ENCODE results near the gene FAM3B.

FAM3B gene

GRCh38 chr21:41393876-41394465 lies 77.4 kb downstream of the FAM3B start:
- no peak overlapping the region for H3K4me3 ChIP-seq (ENCODE audit: low read depth, low read length)
- no peaks in the 10 kb centered on the region for H3K4me1 ChIP-seq
- no peak for TF ChIP-seq CTCF (IDR thresholded peaks at IDR 0.05; ENCODE audit: low read depth, low read length)
- no peaks in the 10 kb centered on the region for H3K27me3 ChIP-seq
- no peaks in the 10 kb centered on the region; the same call in 1 of the 2 replicates for H3K9me3 ChIP-seq
- no peak for DNase-seq
- no peaks in the 10 kb centered on the region for H3K36me3 ChIP-seq

- Histone ChIP-seq H3K27me3 (no peaks in the 10 kb centered on the region), H3K36me3 (no peaks in the 10 kb centered on the region), H3K9me3 (no peaks in the 10 kb centered on the region; the same call in 1 of the 2 replicates), H3K4me3 (ENCODE audit: low read depth, low read length) (no peak overlapping the region), H3K4me1 (no peaks in the 10 kb centered on the region)
- DNase-seq, result no peak
- TF ChIP-seq CTCF (IDR thresholded peaks at IDR 0.05; ENCODE audit: low read depth, low read length), result no peak
Observed at GRCh38 chr21:41396558-41397075, 80.0 kb downstream of the FAM3B start.

GRCh38 chr21:41397471-41397891 lies 80.9 kb downstream of the FAM3B start:
- Histone ChIP-seq H3K27me3 (no peaks in the 10 kb centered on the region), H3K9me3 (no peaks in the 10 kb centered on the region; the same call in 1 of the 2 replicates), H3K4me1 (no peaks in the 10 kb centered on the region), H3K4me3 (ENCODE audit: low read depth, low read length) (no peak overlapping the region), H3K36me3 (no peaks in the 10 kb centered on the region)
- no peak for TF ChIP-seq CTCF (IDR thresholded peaks at IDR 0.05; ENCODE audit: low read depth, low read length)
- no peak for DNase-seq

GRCh38 chr21:41398251-41398650 lies 81.7 kb downstream of the FAM3B start:
- no peaks in the 10 kb centered on the region for H3K27me3 ChIP-seq
- H3K9me3 ChIP-seq, result no peaks in the 10 kb centered on the region; the same call in 1 of the 2 replicates
- H3K4me1 ChIP-seq, result no peaks in the 10 kb centered on the region
- no peak overlapping the region for H3K4me3 ChIP-seq (ENCODE audit: low read depth, low read length)
- DNase-seq, result no peak
- no peak for TF ChIP-seq CTCF (IDR thresholded peaks at IDR 0.05; ENCODE audit: low read depth, low read length)
- H3K36me3 ChIP-seq, result no peaks in the 10 kb centered on the region

GRCh38 chr21:41398831-41399230 lies 82.2 kb downstream of the FAM3B start:
- no peaks in the 10 kb centered on the region; the same call in 1 of the 2 replicates for H3K9me3 ChIP-seq
- TF ChIP-seq CTCF (IDR thresholded peaks at IDR 0.05; ENCODE audit: low read depth, low read length), result no peak
- no peaks in the 10 kb centered on the region for H3K4me1 ChIP-seq
- no peaks in the 10 kb centered on the region for H3K27me3 ChIP-seq
- H3K36me3 ChIP-seq, result no peaks in the 10 kb centered on the region
- DNase-seq, result no peak
- no peak overlapping the region for H3K4me3 ChIP-seq (ENCODE audit: low read depth, low read length)

- no peak for TF ChIP-seq CTCF (IDR thresholded peaks at IDR 0.05; ENCODE audit: low read depth, low read length)
- Histone ChIP-seq H3K9me3 (no peaks in the 10 kb centered on the region; the same call in 1 of the 2 replicates), H3K27me3 (no peaks in the 10 kb centered on the region), H3K4me3 (ENCODE audit: low read depth, low read length) (no peak overlapping the region), H3K36me3 (no peaks in the 10 kb centered on the region), H3K4me1 (no peaks in the 10 kb centered on the region)
- no peak for DNase-seq
Observed at GRCh38 chr21:41399246-41399800, 82.7 kb downstream of the FAM3B start.
